Stimulated activated effector memory CD8-positive, alpha-beta T cell treated with anti-CD3 and anti-CD28 coated beads, Interleukin-12 subunit alpha, Interleukin-12 subunit beta, amount 100 ng/mL, for 72 hours (primary cell): Measurements from ENCODE around the gene MESP2.

Source experiments
- ATAC-seq: fragments of 150-1000 bp; cut with Tn5 transposase; 2 replicates; pipeline ENCODE4 v1.10.0; 2021
- DNase-seq, 2 donors: peaks; one replicate each; pipeline ENCODE4 v3.0.0; 2021 to 2022; ENCODE audit warnings: low spot score in 2 of 2
- H3K27ac Mint-ChIP-seq: one replicate; pipeline ENCODE4 v1.8.0; 2022; ENCODE audit warnings: mild to moderate bottlenecking, mixed read lengths
- H3K36me3 Mint-ChIP-seq: one replicate; pipeline ENCODE4 v1.8.0; 2022; ENCODE audit warnings: mild to moderate bottlenecking, mixed read lengths
- H3K4me1 Mint-ChIP-seq: one replicate; pipeline ENCODE4 v1.8.0; 2022; ENCODE audit warnings: mixed read lengths
- H3K4me3 Mint-ChIP-seq: one replicate; pipeline ENCODE4 v1.8.0; 2022; ENCODE audit warnings: mild to moderate bottlenecking, mixed read lengths
- H3K9me3 Mint-ChIP-seq: one replicate; pipeline ENCODE4 v1.8.0; 2022; ENCODE audit warnings: mixed read lengths

The MESP2 gene

GRCh38 chr15:89809093-89809786 lies 33.1 kb downstream of the MESP2 start:
- Mint-ChIP-seq H3K4me1 (no peaks in the 10 kb centered on the region), H3K4me3 (no peak overlapping the region), H3K27ac (no peak overlapping the region), H3K9me3 (no peaks in the 10 kb centered on the region), H3K36me3 (no peaks in the 10 kb centered on the region)
- ATAC-seq, result no peak
- DNase-seq, result no peak

DNA sequence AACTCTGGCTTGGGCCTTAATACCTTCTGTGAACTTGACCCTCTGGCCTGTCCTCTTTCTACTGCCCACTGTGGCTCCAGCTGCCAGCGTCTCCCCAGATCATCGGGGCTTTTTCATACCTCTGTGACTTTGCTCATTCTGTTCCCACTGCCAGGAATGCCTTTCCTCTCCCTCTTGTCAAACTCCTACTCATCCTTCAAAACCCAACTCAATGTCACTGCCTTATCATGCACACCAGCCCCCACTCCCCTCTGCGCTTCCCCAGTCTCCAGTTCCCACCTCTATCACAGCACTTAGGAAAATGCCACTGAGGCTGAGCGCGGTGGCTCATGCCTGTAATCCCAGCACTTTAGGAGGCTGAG lies 33.6 kb downstream of the MESP2 start:
- no peaks in the 10 kb centered on the region for H3K4me1 Mint-ChIP-seq
- no peak for DNase-seq
- H3K27ac Mint-ChIP-seq, result no peak overlapping the region
- no peaks in the 10 kb centered on the region for H3K36me3 Mint-ChIP-seq
- H3K4me3 Mint-ChIP-seq, result no peak overlapping the region
- no peak for ATAC-seq
- no peaks in the 10 kb centered on the region for H3K9me3 Mint-ChIP-seq

GRCh38 chr15:89810837-89811236 lies 34.7 kb downstream of the MESP2 start:
- Mint-ChIP-seq H3K4me1 (peaks cover 6% of the 10 kb centered on the region), H3K4me3 (no peak overlapping the region)
- ATAC-seq, result no peak

DNA sequence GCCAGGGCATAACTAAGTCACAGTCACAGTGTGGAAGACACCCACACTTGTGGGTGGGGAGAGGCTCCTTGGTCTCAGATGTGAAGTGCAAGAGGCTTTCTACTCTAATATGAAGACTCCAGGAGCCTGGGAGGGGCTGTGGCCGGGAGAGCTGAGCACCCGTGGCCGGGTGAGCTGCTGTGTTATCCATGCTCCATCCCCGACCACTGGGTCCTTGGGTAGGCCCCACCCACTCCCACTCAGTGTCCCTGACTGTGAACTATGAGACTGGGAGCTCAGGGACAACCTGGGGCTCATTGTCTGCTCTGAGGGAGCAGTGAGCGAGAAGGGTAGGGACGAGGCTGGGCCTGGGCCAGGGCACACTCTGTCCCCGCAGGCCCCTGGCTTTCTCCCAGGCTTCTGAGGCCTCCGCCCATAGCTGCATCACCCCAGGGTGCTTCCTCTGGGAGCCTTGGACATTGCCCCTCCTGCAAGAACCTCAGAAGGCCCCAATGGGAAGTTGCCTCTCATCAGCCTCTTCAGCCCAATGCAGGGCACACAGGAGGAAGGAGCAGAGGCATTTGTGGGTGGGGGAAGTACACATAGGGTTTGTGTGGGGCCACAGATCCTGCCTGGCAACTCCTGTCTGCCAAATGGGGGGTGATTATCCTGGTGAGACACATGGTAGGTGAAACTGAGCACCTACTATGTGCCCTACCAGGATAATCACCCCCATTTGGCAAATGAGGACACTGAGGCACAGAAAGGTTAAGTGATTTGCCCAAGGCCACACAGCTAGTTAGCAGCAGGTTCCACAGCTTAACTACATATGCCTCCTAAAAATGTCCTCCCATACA lies 36.1 kb downstream of the MESP2 start:
- DNase-seq, result no peak
- Mint-ChIP-seq H3K4me1 (peaks cover 6% of the 10 kb centered on the region), H3K4me3 (no peak overlapping the region), H3K36me3 (no peaks in the 10 kb centered on the region), H3K9me3 (no peaks in the 10 kb centered on the region), H3K27ac (peak overlapping the region; percentile 17)
- no peak for ATAC-seq

More at GRCh38 chr15:89810837-89811236, 34.7 kb downstream of the MESP2 start:
- no peaks in the 10 kb centered on the region for H3K36me3 Mint-ChIP-seq
- H3K27ac Mint-ChIP-seq, result no peak overlapping the region
- no peak for DNase-seq
- H3K9me3 Mint-ChIP-seq, result no peaks in the 10 kb centered on the region

DNA sequence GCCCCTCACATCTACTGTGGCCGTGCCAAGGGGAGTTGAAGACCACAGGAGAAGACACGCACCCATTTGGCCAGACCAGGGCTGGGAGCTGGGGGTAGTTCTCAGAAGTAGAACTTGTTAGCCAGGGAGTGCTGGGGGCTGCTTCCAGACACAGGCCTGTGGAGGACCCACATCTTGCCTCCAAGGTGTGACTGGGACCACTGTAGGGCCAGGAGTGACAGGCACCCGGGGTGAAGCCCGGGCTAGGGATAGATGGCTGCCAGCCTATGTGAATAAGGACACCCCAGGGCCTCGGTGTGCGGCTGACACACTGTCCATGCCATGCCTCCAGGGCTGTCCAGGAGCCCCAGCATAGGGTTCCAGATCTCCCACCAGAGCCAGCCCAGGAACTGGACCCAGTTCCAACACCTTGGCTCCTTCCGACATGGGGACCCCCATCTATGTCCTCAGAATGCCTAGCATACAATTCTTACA lies 36.8 kb downstream of the MESP2 start:
- no peak overlapping the region for H3K4me3 Mint-ChIP-seq

DNA sequence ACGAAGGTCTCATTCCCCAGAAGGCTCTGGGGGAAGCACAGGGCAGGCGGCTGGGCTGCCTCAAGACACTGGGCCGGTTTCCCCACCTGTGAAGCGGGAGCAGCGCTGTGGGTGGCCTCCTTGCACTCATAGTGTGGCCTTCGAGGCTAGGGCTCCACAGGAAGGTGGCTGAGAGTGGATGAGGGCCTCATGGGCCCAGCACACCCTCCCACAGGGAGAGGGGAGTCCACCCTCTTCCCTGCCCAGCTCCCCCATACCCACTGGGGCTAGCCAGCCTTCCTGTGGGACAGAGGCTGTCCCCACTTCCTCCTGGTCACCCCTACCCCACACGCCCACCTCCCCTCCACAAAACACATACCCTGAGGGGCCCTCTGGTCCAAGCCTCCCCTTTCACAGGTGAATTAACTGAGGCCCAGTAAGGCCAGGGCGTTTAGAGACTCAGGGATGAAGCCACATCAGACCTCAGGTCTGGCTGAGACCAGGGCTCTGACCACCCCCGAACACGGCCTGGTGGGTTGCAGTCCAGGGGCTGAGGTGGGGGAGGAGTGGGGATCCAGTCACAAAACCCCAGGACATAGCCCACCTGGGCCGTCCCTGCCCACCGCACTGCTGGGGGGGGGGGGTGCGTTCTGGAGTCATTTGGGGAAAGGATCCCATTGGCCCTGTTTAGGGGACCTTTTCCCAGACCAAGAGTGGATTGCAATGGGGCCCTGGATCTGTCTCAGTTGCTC lies 37.4 kb downstream of the MESP2 start:
- Mint-ChIP-seq H3K4me3 (peak overlapping the region; percentile 65), H3K27ac (no peak overlapping the region), H3K36me3 (no peaks in the 10 kb centered on the region), H3K9me3 (no peaks in the 10 kb centered on the region), H3K4me1 (peaks cover 6% of the 10 kb centered on the region)
- DNase-seq, result no peak
- ATAC-seq, result no peak

More for the DNA sequence above, 36.8 kb downstream of the MESP2 start:
- Mint-ChIP-seq H3K36me3 (no peaks in the 10 kb centered on the region), H3K27ac (peak overlapping the region; percentile 17), H3K9me3 (no peaks in the 10 kb centered on the region), H3K4me1 (peaks cover 6% of the 10 kb centered on the region)
- no peak for ATAC-seq
- no peak for DNase-seq

DNA sequence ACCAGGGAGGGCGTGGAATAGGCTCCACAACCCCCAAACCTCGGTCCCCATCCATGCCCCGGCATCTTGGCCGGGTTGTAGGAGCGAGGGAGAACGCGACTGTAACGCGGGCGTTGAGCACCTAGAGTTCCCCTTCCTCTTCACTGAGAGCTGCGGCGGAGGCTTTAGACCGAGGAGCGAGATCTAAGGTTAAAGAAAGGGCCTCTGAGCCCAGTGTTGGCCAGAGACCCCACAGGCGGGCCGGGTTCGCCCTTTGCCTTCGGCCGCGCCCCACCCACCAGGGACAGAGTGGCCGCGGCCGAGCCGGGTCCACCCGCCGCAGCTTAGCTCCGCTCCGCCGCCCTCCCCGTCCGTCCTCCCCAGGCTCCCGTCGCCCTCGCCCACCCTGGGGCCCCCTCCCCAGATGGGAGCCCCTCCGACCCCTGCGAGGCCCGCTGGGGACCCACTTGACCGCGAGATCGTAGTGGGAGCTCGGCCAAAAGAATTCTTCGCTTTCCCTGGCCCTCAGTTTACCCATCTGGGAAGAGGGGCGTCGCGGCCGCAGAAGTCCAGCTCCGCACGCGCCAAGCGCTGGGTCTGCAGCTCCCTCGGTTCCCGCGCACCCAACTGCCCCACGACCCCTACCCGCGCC lies 38.1 kb downstream of the MESP2 start:
- Mint-ChIP-seq H3K36me3 (no peaks in the 10 kb centered on the region), H3K4me3 (peak overlapping the region; percentile 65), H3K27ac (no peak overlapping the region), H3K4me1 (peaks cover 6% of the 10 kb centered on the region), H3K9me3 (no peaks in the 10 kb centered on the region)
- ATAC-seq (peak; percentile 9), DNase-seq (no peak)

DNA sequence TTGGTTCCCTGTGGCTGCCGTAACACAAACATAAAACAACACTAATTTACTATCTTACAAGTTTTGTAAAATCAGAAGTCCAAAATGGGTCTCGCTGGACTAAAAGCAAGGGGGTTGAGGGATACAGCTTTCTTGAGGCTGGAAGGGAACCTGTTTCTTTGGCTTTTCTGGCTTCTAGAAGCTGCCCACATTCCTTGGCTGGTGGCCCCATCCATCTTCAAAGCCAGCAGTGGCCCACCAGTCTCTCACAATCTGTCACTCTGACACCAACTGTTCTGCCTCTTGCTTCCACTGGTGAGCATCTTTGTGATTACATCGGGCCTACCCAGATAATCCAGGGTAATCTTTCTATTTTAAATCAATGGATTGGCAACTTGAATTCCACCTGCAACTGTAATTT lies 39.6 kb downstream of the MESP2 start:
- Mint-ChIP-seq H3K27ac (no peak overlapping the region), H3K36me3 (no peaks in the 10 kb centered on the region), H3K4me1 (peaks cover 6% of the 10 kb centered on the region), H3K4me3 (peak overlapping the region; percentile 65), H3K9me3 (no peaks in the 10 kb centered on the region)
- DNase-seq (no peak), ATAC-seq (no peak)

GRCh38 chr15:89817701-89818280 lies 41.7 kb downstream of the MESP2 start:
- DNase-seq (no peak), ATAC-seq (no peak)
- H3K4me1 Mint-ChIP-seq, result peaks cover 6% of the 10 kb centered on the region

GRCh38 chr15:89818287-89818686 lies 42.2 kb downstream of the MESP2 start:
- Mint-ChIP-seq H3K9me3 (no peaks in the 10 kb centered on the region), H3K4me1 (peaks cover 6% of the 10 kb centered on the region), H3K4me3 (no peak overlapping the region), H3K36me3 (no peaks in the 10 kb centered on the region), H3K27ac (no peak overlapping the region)
- ATAC-seq, result no peak
- DNase-seq, result no peak

More at GRCh38 chr15:89817701-89818280, 41.7 kb downstream of the MESP2 start:
- Mint-ChIP-seq H3K27ac (no peak overlapping the region), H3K9me3 (no peaks in the 10 kb centered on the region), H3K36me3 (no peaks in the 10 kb centered on the region), H3K4me3 (no peak overlapping the region)

- Mint-ChIP-seq H3K9me3 (no peaks in the 10 kb centered on the region), H3K36me3 (no peaks in the 10 kb centered on the region), H3K4me1 (no peaks in the 10 kb centered on the region), H3K27ac (no peak overlapping the region), H3K4me3 (no peak overlapping the region)
- ATAC-seq (peak; percentile 27), DNase-seq (no peak)
These were observed 44.8 kb downstream of the MESP2 start for GRCh38 chr15:89820666-89821611.

GRCh38 chr15:89822026-89822425 lies 45.9 kb downstream of the MESP2 start:
- DNase-seq, result no peak
- ATAC-seq, result no peak
- H3K4me1 Mint-ChIP-seq, result no peaks in the 10 kb centered on the region

GRCh38 chr15:89822611-89822950 lies 46.4 kb downstream of the MESP2 start:
- Mint-ChIP-seq H3K27ac (no peak overlapping the region), H3K9me3 (no peaks in the 10 kb centered on the region)

More at GRCh38 chr15:89822026-89822425, 45.9 kb downstream of the MESP2 start:
- Mint-ChIP-seq H3K9me3 (no peaks in the 10 kb centered on the region), H3K27ac (no peak overlapping the region), H3K36me3 (no peaks in the 10 kb centered on the region), H3K4me3 (no peak overlapping the region)

More at GRCh38 chr15:89822611-89822950, 46.4 kb downstream of the MESP2 start:
- ATAC-seq (no peak), DNase-seq (no peak)
- no peaks in the 10 kb centered on the region for H3K36me3 Mint-ChIP-seq
- no peak overlapping the region for H3K4me3 Mint-ChIP-seq
- H3K4me1 Mint-ChIP-seq, result no peaks in the 10 kb centered on the region
